DMS53 treated with DMSO at 0.1 percent for 48 hours (cell line): Measurements from ENCODE around the gene SUB1.
"Not testable (repeated sequence)": the region's sequence is repeated elsewhere in the genome, so short reads cannot be mapped to it uniquely, and the experiment has no call there.

Source experiments
- DNase-seq: peaks from one replicate; lab custom pipeline; 2025; ENCODE audit not compliant: unreplicated experiment; lab: John Stamatoyannopoulos, UW

Gene SUB1

GRCh38 chr5:32585446-32586275, at the start of gene SUB1:
SUB1 (plus strand) TSS chr5:32585557; CDS start chr5:32588513, 2,956 bp downstream.
- peak; percentile 75 for DNase-seq

- DNase-seq = no peak
Measured at GRCh38 chr5:32536246-32536645, 49.1 kb upstream of the SUB1 start.

- not testable (repeated sequence) for DNase-seq
Measured at GRCh38 chr5:32537437-32538029, 47.8 kb upstream of the SUB1 start.

- DNase-seq = no peak
Measured at GRCh38 chr5:32538031-32538547, 47.3 kb upstream of the SUB1 start.

GRCh38 chr5:32539981-32540845, 45.1 kb upstream of the SUB1 start:
- no peak for DNase-seq

GRCh38 chr5:32541241-32541640, 44.1 kb upstream of the SUB1 start:
- DNase-seq = no peak

GRCh38 chr5:32542216-32543059, 42.9 kb upstream of the SUB1 start:
- no peak for DNase-seq

GRCh38 chr5:32543291-32543690, 42.1 kb upstream of the SUB1 start:
- no peak for DNase-seq

- DNase-seq = no peak
Measured at GRCh38 chr5:32545102-32545800, 40.1 kb upstream of the SUB1 start.

- DNase-seq = no peak
Measured at GRCh38 chr5:32551194-32551593, 34.2 kb upstream of the SUB1 start.

- DNase-seq = no peak
Measured at GRCh38 chr5:32551865-32552264, 33.5 kb upstream of the SUB1 start.

- not testable (repeated sequence) for DNase-seq
Measured at GRCh38 chr5:32552491-32552890, 32.9 kb upstream of the SUB1 start.

GRCh38 chr5:32552936-32553335, 32.4 kb upstream of the SUB1 start:
- no peak for DNase-seq

GRCh38 chr5:32554181-32554780, 31.1 kb upstream of the SUB1 start:
- DNase-seq = not testable (repeated sequence)

- not testable (repeated sequence) for DNase-seq
Measured at GRCh38 chr5:32556543-32556942, 28.8 kb upstream of the SUB1 start.

GRCh38 chr5:32559411-32559810, 25.9 kb upstream of the SUB1 start:
- DNase-seq = no peak

- DNase-seq = no peak
Measured at GRCh38 chr5:32559921-32560320, 25.4 kb upstream of the SUB1 start.

- no peak for DNase-seq
Measured at GRCh38 chr5:32562056-32562455, 23.3 kb upstream of the SUB1 start.

- DNase-seq = no peak
Measured at GRCh38 chr5:32562843-32563242, 22.5 kb upstream of the SUB1 start.
